Mammary epithelial cell (primary cell): ENCODE results near the gene NT5M.

ENCODE experiments used
- EZH2 ChIP-seq: IDR thresholded peaks from 2 replicates; pipeline ENCODE4 v1.6.1; 2012; ENCODE audit warnings: low read length, inconsistent platforms, borderline replicate concordance
- TF ChIP-seq, protein P1 (sequence below), 2 donors: IDR thresholded peaks in 1 of 2; conservative IDR thresholded peaks in 1 of 2; 2 replicates each; pipeline ENCODE4 v1.5.1; 2011 to 2012; ENCODE audit warnings: inconsistent platforms in 2 of 2, low read length in 2 of 2, mild to moderate bottlenecking in 2 of 2, control low read depth in 1 of 2, low read depth in 1 of 2; ENCODE audit not compliant: insufficient read depth in 1 of 2; ENCODE audit errors: extremely low read depth in 1 of 2

DNA sequence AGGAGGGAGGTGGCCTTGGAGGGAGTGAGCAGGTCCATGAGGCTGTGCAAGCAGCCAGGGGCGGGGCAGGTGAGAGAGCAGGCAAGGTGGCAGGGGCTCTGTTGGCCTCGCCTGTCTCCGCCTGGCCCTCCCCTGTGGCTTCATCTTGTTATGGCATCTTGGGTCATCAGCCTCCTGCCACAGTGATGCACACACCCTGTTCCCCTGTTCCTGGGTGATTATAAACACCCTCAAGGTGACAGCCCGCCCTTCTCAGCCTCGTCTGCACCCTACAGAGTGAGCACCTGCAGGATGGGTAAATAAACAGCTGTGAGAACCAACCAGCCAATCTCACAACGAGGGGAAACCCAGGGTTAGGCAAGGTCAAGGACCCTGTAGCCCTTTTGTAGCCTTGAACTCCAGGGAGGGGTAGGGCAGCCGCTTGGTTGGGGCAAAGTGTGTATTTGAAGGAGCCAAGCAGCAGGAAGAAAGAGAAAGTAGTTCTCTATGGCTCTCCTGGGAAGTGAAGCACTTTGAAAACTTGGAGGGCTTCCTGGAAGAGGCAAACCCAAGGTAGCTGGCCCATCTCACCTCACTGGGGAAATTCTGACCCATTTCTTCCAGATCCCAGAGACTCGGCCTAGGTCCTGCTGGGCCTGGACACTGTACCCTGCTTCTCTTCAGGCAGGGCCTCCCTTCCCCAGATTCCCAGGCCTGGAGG, 60.6 kb downstream of the NT5M start:
- no peak for TF ChIP-seq EZH2
- TF ChIP-seq, protein P1, sequence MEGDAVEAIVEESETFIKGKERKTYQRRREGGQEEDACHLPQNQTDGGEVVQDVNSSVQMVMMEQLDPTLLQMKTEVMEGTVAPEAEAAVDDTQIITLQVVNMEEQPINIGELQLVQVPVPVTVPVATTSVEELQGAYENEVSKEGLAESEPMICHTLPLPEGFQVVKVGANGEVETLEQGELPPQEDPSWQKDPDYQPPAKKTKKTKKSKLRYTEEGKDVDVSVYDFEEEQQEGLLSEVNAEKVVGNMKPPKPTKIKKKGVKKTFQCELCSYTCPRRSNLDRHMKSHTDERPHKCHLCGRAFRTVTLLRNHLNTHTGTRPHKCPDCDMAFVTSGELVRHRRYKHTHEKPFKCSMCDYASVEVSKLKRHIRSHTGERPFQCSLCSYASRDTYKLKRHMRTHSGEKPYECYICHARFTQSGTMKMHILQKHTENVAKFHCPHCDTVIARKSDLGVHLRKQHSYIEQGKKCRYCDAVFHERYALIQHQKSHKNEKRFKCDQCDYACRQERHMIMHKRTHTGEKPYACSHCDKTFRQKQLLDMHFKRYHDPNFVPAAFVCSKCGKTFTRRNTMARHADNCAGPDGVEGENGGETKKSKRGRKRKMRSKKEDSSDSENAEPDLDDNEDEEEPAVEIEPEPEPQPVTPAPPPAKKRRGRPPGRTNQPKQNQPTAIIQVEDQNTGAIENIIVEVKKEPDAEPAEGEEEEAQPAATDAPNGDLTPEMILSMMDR (conservative IDR thresholded peaks at IDR 0.05 in 1 of 2, IDR thresholded peaks at IDR 0.05 in 1 of 2; ENCODE audit: extremely low read depth in 1 of 2, insufficient read depth in 1 of 2, low read depth in 1 of 2, low read length in 2 of 2), result no peak
